NCI-H510A treated with DMSO at 0.1 percent for 48 hours (cell line): ENCODE results near the gene NDUFB7.
"Not testable (repeated sequence)": the region's sequence is repeated elsewhere in the genome, so short reads cannot be mapped to it uniquely, and the experiment has no call there.

Experiments used
- DNase-seq: peaks from one replicate; lab custom pipeline; 2025; lab: John Stamatoyannopoulos, UW

NDUFB7 gene

GRCh38 chr19:14553042-14553938, 18.6 kb downstream of the NDUFB7 start:
- DNase-seq, result no peak

- DNase-seq, result not testable (repeated sequence)
Observed at GRCh38 chr19:14552006-14552360, 19.9 kb downstream of the NDUFB7 start.

- not testable (repeated sequence) for DNase-seq
Observed at GRCh38 chr19:14551134-14552005, 20.5 kb downstream of the NDUFB7 start.

GRCh38 chr19:14550201-14550754, 21.6 kb downstream of the NDUFB7 start:
- DNase-seq, result peak; percentile 37

GRCh38 chr19:14545716-14546082, 26.2 kb downstream of the NDUFB7 start:
- DNase-seq, result no peak

- peak; percentile 91 for DNase-seq
Observed at GRCh38 chr19:14544977-14545715, 26.7 kb downstream of the NDUFB7 start.

- DNase-seq, result no peak
Observed at GRCh38 chr19:14544047-14544446, 27.8 kb downstream of the NDUFB7 start.

- DNase-seq, result no peak
Observed at GRCh38 chr19:14542711-14543328, 29.0 kb downstream of the NDUFB7 start.

- not testable (repeated sequence) for DNase-seq
Observed at GRCh38 chr19:14541979-14542378, 29.9 kb downstream of the NDUFB7 start.

- no peak for DNase-seq
Observed at GRCh38 chr19:14540741-14541525, 30.9 kb downstream of the NDUFB7 start.

- no peak for DNase-seq
Observed at GRCh38 chr19:14536926-14537692, 34.8 kb downstream of the NDUFB7 start.

- no peak for DNase-seq
Observed at GRCh38 chr19:14533450-14533849, 38.4 kb downstream of the NDUFB7 start.

GRCh38 chr19:14530506-14530905, 41.4 kb downstream of the NDUFB7 start:
- no peak for DNase-seq

GRCh38 chr19:14530005-14530348, 41.9 kb downstream of the NDUFB7 start:
- DNase-seq, result no peak

- peak; percentile 98 for DNase-seq
Observed at GRCh38 chr19:14529254-14530004, 42.4 kb downstream of the NDUFB7 start, which contains the start of gene TECR. Gene TECR (plus strand): TSS chr19:14529594. CDS start chr19:14529697, 103 bp downstream.

GRCh38 chr19:14528419-14529253, 43.2 kb downstream of the NDUFB7 start:
- no peak for DNase-seq

GRCh38 chr19:14526423-14526822, 45.4 kb downstream of the NDUFB7 start:
- no peak for DNase-seq

- DNase-seq, result no peak
Observed at GRCh38 chr19:14525729-14526128, 46.1 kb downstream of the NDUFB7 start.
